ENCODE results near the gene INTS3.

- TF ChIP-seq CTCF (conservative IDR thresholded peaks at IDR 0.05 in 1 of 2, IDR thresholded peaks at IDR 0.05 in 1 of 2; ENCODE audit: low read depth in 1 of 2, low read length in 2 of 2) (no peak), EZH2 (IDR thresholded peaks at IDR 0.05; ENCODE audit: low read length, missing control alignments) (no peak)
Observed at GRCh38 chr1:153746174-153746573, 18.3 kb downstream of the INTS3 start.
